Fibroblast of lung (primary cell): ENCODE data around the gene NOSIP.

Source experiments
- CTCF ChIP-seq, 2 donors: IDR thresholded peaks in 1 of 2; conservative IDR thresholded peaks in 1 of 2; 1 replicate in 1 of 2; 2 replicates in 1 of 2; pipeline ENCODE4 v1.5.1; 2011 to 2012; ENCODE audit warnings: low read length in 2 of 2, control low read depth in 1 of 2, inconsistent platforms in 1 of 2, low read depth in 1 of 2, mild to moderate bottlenecking in 1 of 2
- EZH2 ChIP-seq: IDR thresholded peaks from 2 replicates; pipeline ENCODE4 v1.5.1; 2012; ENCODE audit warnings: low read length, control low read depth, mild to moderate bottlenecking; ENCODE audit errors: missing control alignments

- TF ChIP-seq CTCF (conservative IDR thresholded peaks at IDR 0.05 in 1 of 2, IDR thresholded peaks at IDR 0.05 in 1 of 2; ENCODE audit: low read depth in 1 of 2, low read length in 2 of 2) (no peak), EZH2 (no peak)
Observed at GRCh38 chr19:49518033-49518432, 62.3 kb downstream of the NOSIP start.
